ENCODE data around the gene TAF11L7. TPM values are rescaled to one million over a fixed set of nuclear protein-coding genes. Genes with fewer than 3 reads are reported as not detected.
"Not testable (repeated sequence)": the region's sequence is repeated elsewhere in the genome, so short reads cannot be mapped to it uniquely, and the experiment has no call there.

Gene TAF11L7
- total and polyA plus RNA-seq, 2 of the 4 experiments (the other 2 are of a cell fraction) = not detected

GRCh38 chr5:17597728-17598127 is 12.2 kb upstream of the TAF11L7 start, which contains the start of gene TAF11L10:
TAF11L10 (minus strand) TSS chr5:17597828.
- H2BK120ac ChIP-seq (ENCODE audit: low read depth, low read length); H3K4me3 ChIP-seq (ENCODE audit: insufficient read depth, low read depth, low read length); H2BK20ac ChIP-seq (ENCODE audit: low read depth, low read length); H4K91ac ChIP-seq (ENCODE audit: insufficient read depth, low read depth, low read length); BruUV-seq (replicated peaks); H2BK5ac ChIP-seq (ENCODE audit: low read depth, low read length, poor library complexity, severe bottlenecking); H3K27ac ChIP-seq (ENCODE audit: insufficient read depth, low read length); H2AK5ac ChIP-seq (ENCODE audit: low read depth, low read length); H3K9me3 ChIP-seq (ENCODE audit: control insufficient read depth, insufficient read depth, low read length); in situ Hi-C loops (cut with MboI; ENCODE audit: low sequenced_read_pairs); H3K4me2 ChIP-seq (ENCODE audit: low read depth, low read length); H4K5ac ChIP-seq (ENCODE audit: low read depth, low read length); dilution Hi-C loops (cut with HindIII; ENCODE audit: low sequenced_read_pairs, unreplicated experiment); H3K56ac ChIP-seq (ENCODE audit: extremely low read depth, insufficient read depth, low read length); H2AFZ ChIP-seq (replicated peaks; ENCODE audit: low read length, poor library complexity); POLR2A ChIA-PET (ENCODE audit: unreplicated experiment); H3K9ac ChIP-seq (ENCODE audit: low read depth, low read length); H3K27me3 ChIP-seq (ENCODE audit: control insufficient read depth, insufficient read depth, low read length); CTCF ChIA-PET; H3K4me1 ChIP-seq (ENCODE audit: control insufficient read depth, insufficient read depth, low read length); ATAC-seq (ENCODE audit: low read depth); intact Hi-C loops (cut with micrococcal nuclease); H2BK15ac ChIP-seq (ENCODE audit: low read depth, low read length); DNase-seq; H4K8ac ChIP-seq (ENCODE audit: low read depth in 2 of 2, low read length in 2 of 2); H3K23ac ChIP-seq (ENCODE audit: low read depth, low read length); H3K9me1 ChIP-seq (ENCODE audit: insufficient read depth, low read length); H3K18ac ChIP-seq (ENCODE audit: low read depth, low read length); H3K79me1 ChIP-seq (ENCODE audit: low read depth in 1 of 2, low read length in 2 of 2); H2AK9ac ChIP-seq (replicated peaks; ENCODE audit: low read depth, low read length, poor library complexity); H3K14ac ChIP-seq (replicated peaks; ENCODE audit: low read depth, low read length); H3K4ac ChIP-seq (ENCODE audit: low read depth, low read length); H3K36me3 ChIP-seq (ENCODE audit: control insufficient read depth, insufficient read depth, low read length); H4K20me1 ChIP-seq (ENCODE audit: insufficient read depth, low read length): not testable (repeated sequence)
- WGBS, 2 experiments (ENCODE audit: extremely low coverage in 2 of 2, insufficient read length in 1 of 2) = no CpG with 5 or more reads among the region's 15 CpGs

GRCh38 chr5:17594255-17594654 is 8.7 kb upstream of the TAF11L7 start, which contains the start of gene TAF11L9:
TAF11L9 (minus strand) TSS chr5:17594394.
- H3K9me3 ChIP-seq (ENCODE audit: control insufficient read depth, insufficient read depth, low read length); H3K18ac ChIP-seq (ENCODE audit: low read depth, low read length); H3K79me1 ChIP-seq (ENCODE audit: low read depth in 1 of 2, low read length in 2 of 2); H2BK20ac ChIP-seq (ENCODE audit: low read depth, low read length); BruUV-seq (replicated peaks); H3K27ac ChIP-seq (ENCODE audit: insufficient read depth, low read length); H3K9me1 ChIP-seq (ENCODE audit: insufficient read depth, low read length); H3K4me1 ChIP-seq (ENCODE audit: control insufficient read depth, insufficient read depth, low read length); POLR2A ChIA-PET (ENCODE audit: unreplicated experiment); H2AK9ac ChIP-seq (replicated peaks; ENCODE audit: low read depth, low read length, poor library complexity); H3K9ac ChIP-seq (ENCODE audit: low read depth, low read length); H2AK5ac ChIP-seq (ENCODE audit: low read depth, low read length); H3K4me2 ChIP-seq (ENCODE audit: low read depth, low read length); H3K56ac ChIP-seq (ENCODE audit: extremely low read depth, insufficient read depth, low read length); H4K5ac ChIP-seq (ENCODE audit: low read depth, low read length); H3K36me3 ChIP-seq (ENCODE audit: control insufficient read depth, insufficient read depth, low read length); H2BK5ac ChIP-seq (ENCODE audit: low read depth, low read length, poor library complexity, severe bottlenecking); H2AFZ ChIP-seq (replicated peaks; ENCODE audit: low read length, poor library complexity); intact Hi-C loops (cut with micrococcal nuclease); ATAC-seq (ENCODE audit: low read depth); H3K23ac ChIP-seq (ENCODE audit: low read depth, low read length); H4K91ac ChIP-seq (ENCODE audit: insufficient read depth, low read depth, low read length); dilution Hi-C loops (cut with HindIII; ENCODE audit: low sequenced_read_pairs, unreplicated experiment); H3K4ac ChIP-seq (ENCODE audit: low read depth, low read length); H4K20me1 ChIP-seq (ENCODE audit: insufficient read depth, low read length); CTCF ChIA-PET; H3K14ac ChIP-seq (replicated peaks; ENCODE audit: low read depth, low read length); H2BK120ac ChIP-seq (ENCODE audit: low read depth, low read length); H3K4me3 ChIP-seq (ENCODE audit: insufficient read depth, low read depth, low read length); H4K8ac ChIP-seq (ENCODE audit: low read depth in 2 of 2, low read length in 2 of 2); H2BK15ac ChIP-seq (ENCODE audit: low read depth, low read length); in situ Hi-C loops (cut with MboI; ENCODE audit: low sequenced_read_pairs); DNase-seq; H3K27me3 ChIP-seq (ENCODE audit: control insufficient read depth, insufficient read depth, low read length): not testable (repeated sequence)
- no CpG with 5 or more reads among the region's 15 CpGs for WGBS, 2 experiments (ENCODE audit: extremely low coverage in 2 of 2, insufficient read length in 1 of 2)
